Peyer's patch (tissue), 4 donors: ENCODE data around the gene MRPL43. TPM values are rescaled to one million over a fixed set of nuclear protein-coding genes. Genes with fewer than 3 reads are reported as not detected.

Experiments used
- DNase-seq, 3 donors: peaks; one replicate each; pipeline ENCODE4 v3.0.0-alpha.2; 2017 to 2019
- H3K27ac ChIP-seq, 4 donors: fragments of 200-600 bp; sonication (generic); one replicate each; pipeline ENCODE4 v1.5.1; 2016 to 2019
- H3K27me3 ChIP-seq, 2 donors: fragments of 200-600 bp; sonication (generic); one replicate each; pipeline ENCODE4 v1.5.1; 2019
- H3K36me3 ChIP-seq, 3 donors: fragments of 200-600 bp; sonication (generic); one replicate each; pipeline ENCODE4 v1.5.1; 2016 to 2019
- H3K4me1 ChIP-seq, 4 donors: fragments of 200-600 bp; sonication (generic); one replicate each; pipeline ENCODE4 v1.5.1; 2016 to 2019
- H3K4me3 ChIP-seq, 4 donors: fragments of 200-600 bp; sonication (generic); 1 replicate in 3 of 4; 2 replicates in 1 of 4; pipeline ENCODE4 v1.5.1; 2016 to 2019; ENCODE audit warnings: mild to moderate bottlenecking in 1 of 4
- H3K9me3 ChIP-seq, 4 donors: fragments of 200-600 bp; sonication (generic); one replicate each; pipeline ENCODE4 v1.5.1; 2016 to 2019; ENCODE audit warnings: mild to moderate bottlenecking in 1 of 4
- POLR2A ChIP-seq, 2 donors: fragments of 450-650 bp; IDR thresholded peaks; one replicate each; pipeline ENCODE4 v1.5.1; 2017; ENCODE audit warnings: antibody characterized with exemption in 2 of 2, mild to moderate bottlenecking in 2 of 2, moderate library complexity in 2 of 2
- total RNA-seq, 4 donors: library from RNA; depleted of rRNA; stranded (reverse); fragments of >200 nt; gene quantifications; one replicate each; pipeline ENCODE4 v1.1.0, GENCODE V29; 2016
- TF ChIP-seq, protein P1 (sequence below), 6 experiments: fragments of 450-650 bp in 4 of 6; fragments of 200-600 bp in 2 of 6; sonication (generic) in 1 of 6; IDR thresholded peaks; one replicate each; pipeline ENCODE4 v1.5.1; 2017 to 2019; ENCODE audit warnings: antibody characterized with exemption in 6 of 6, mild to moderate bottlenecking in 3 of 6, moderate library complexity in 1 of 6

Gene MRPL43
- total RNA-seq, 4 donors from 2014 or later: 40.5 to 85.5 (median 61.7) TPM

DNA sequence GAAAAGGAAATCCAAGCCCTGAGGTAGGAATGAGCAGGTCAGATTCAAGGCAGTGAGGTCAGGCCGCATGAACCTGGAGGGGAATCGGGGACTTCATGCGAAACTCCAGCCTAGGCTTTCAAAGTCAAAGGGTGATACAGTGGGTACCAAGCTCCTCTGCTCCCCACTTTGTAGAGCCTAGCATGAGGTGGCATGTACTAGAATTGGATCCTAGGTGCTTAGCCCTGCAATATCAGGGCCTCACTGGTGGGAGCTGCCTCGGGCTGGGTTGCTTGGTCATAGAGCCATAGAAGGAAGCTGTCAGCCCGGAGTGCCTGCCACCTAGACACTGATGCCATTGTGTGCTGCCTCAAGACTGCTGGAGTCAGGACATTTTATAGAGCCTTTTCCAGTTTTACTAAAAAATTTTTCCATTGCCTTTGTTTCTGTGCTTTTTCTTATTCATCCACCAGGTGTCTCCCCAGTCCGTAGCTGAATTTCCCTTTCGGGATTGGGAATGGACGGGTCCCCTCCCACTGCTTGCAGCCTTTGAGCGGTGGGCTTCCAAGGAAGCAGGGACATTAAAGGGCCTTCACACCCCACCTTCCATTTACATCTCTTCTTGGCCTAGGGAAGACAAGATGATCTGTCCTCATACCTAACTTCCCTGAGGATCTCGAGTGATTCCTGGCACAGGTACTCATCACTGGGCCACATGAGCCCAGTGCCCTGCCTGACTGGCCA lies 6.8 kb upstream of the MRPL43 start:
- TF ChIP-seq, protein P1, sequence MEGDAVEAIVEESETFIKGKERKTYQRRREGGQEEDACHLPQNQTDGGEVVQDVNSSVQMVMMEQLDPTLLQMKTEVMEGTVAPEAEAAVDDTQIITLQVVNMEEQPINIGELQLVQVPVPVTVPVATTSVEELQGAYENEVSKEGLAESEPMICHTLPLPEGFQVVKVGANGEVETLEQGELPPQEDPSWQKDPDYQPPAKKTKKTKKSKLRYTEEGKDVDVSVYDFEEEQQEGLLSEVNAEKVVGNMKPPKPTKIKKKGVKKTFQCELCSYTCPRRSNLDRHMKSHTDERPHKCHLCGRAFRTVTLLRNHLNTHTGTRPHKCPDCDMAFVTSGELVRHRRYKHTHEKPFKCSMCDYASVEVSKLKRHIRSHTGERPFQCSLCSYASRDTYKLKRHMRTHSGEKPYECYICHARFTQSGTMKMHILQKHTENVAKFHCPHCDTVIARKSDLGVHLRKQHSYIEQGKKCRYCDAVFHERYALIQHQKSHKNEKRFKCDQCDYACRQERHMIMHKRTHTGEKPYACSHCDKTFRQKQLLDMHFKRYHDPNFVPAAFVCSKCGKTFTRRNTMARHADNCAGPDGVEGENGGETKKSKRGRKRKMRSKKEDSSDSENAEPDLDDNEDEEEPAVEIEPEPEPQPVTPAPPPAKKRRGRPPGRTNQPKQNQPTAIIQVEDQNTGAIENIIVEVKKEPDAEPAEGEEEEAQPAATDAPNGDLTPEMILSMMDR (IDR thresholded peaks at IDR 0.05): peak in 5 of 6 experiments; percentile 18 to 73 (median 69)
- TF ChIP-seq POLR2A (IDR thresholded peaks at IDR 0.05): no peak
- DNase-seq: no peak
- peaks cover 0 to 18% (median 9%) of the 10 kb centered on the region in 4 donors for H3K4me1 ChIP-seq
- peaks cover 0 to 18% (median 0%) of the 10 kb centered on the region in 3 donors for H3K36me3 ChIP-seq
- H3K27ac ChIP-seq: no peak overlapping the region
- no peaks in the 10 kb centered on the region for H3K9me3 ChIP-seq
- H3K4me3 ChIP-seq: no peak overlapping the region
- no peaks in the 10 kb centered on the region for H3K27me3 ChIP-seq

DNA sequence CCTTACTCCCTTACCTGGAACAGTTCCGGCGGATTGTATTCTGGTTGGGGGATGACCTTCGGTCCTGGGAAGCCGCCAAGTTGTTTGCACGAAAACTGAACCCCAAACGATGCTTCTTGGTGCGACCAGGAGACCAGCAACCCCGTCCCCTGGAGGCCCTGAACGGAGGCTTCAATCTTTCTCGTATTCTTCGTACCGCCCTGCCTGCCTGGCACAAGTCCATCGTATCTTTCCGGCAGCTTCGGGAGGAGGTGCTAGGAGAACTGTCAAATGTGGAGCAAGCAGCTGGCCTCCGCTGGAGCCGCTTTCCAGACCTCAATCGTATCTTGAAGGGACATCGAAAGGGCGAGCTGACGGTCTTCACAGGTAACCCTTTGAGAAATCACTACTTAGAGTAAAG lies 1.8 kb upstream of the MRPL43 start:
- no peaks in the 10 kb centered on the region for H3K9me3 ChIP-seq
- no peak overlapping the region for H3K27ac ChIP-seq
- DNase-seq: no peak
- TF ChIP-seq, protein P1 (IDR thresholded peaks at IDR 0.05): no peak
- TF ChIP-seq POLR2A (IDR thresholded peaks at IDR 0.05): no peak
- H3K36me3 ChIP-seq: peaks cover 0 to 18% (median 0%) of the 10 kb centered on the region in 3 donors
- peaks cover 0 to 24% (median 16%) of the 10 kb centered on the region in 4 donors for H3K4me1 ChIP-seq
- H3K27me3 ChIP-seq: no peaks in the 10 kb centered on the region
- H3K4me3 ChIP-seq: no peak overlapping the region

DNA sequence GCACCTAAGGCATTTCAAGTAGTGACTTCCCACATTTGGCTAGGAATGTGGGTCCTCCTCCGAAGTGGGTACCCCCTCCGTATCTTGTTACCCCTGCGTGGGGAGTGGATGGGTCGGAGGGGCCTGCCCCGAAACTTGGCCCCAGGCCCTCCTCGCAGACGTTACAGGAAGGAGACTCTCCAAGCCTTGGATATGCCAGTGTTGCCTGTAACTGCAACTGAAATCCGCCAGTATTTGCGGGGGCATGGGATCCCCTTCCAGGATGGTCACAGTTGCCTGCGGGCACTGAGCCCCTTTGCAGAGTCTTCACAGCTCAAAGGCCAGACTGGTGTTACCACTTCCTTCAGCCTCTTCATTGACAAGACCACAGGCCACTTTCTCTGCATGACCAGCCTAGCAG lies 869 bp upstream of the MRPL43 start:
- Histone ChIP-seq H3K4me3 (peak overlapping the region; percentile 87 to 92 (median 91)), H3K27me3 (no peaks in the 10 kb centered on the region), H3K4me1 (peaks cover 0 to 24% (median 16%) of the 10 kb centered on the region in 4 donors), H3K9me3 (no peaks in the 10 kb centered on the region), H3K36me3 (peaks cover 0 to 22% (median 0%) of the 10 kb centered on the region in 3 donors), H3K27ac (no peak overlapping the region)
- no peak for TF ChIP-seq POLR2A (IDR thresholded peaks at IDR 0.05)
- TF ChIP-seq, protein P1 (IDR thresholded peaks at IDR 0.05): no peak
- no peak for DNase-seq

DNA sequence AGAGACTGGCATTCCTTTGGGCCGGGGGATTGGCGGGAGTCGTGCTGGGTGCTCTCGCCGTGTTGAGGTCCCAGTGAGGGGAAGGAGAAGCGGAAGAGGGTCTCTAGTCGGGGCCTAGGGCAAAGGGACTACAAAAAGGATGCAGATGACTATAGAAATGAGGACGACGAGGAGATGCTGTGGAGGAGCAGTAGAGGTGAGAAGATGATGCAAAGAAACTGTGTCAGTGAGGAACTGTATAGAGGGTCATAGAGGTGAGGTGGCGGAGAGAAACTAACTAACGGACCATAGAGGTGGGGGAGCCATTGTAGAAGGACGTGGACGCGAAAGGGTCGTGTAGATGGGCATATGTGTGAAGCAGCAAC lies 370 bp upstream of the MRPL43 start:
- H3K27ac ChIP-seq: peak overlapping the region; percentile 71 to 92 (median 82)
- peak overlapping the region; percentile 87 to 92 (median 91) for H3K4me3 ChIP-seq
- no peak for DNase-seq
- peaks cover 0 to 22% (median 0%) of the 10 kb centered on the region in 3 donors for H3K36me3 ChIP-seq
- TF ChIP-seq, protein P1 (IDR thresholded peaks at IDR 0.05): no peak
- TF ChIP-seq POLR2A (IDR thresholded peaks at IDR 0.05): no peak
- H3K27me3 ChIP-seq: no peaks in the 10 kb centered on the region
- peaks cover 0 to 24% (median 16%) of the 10 kb centered on the region in 4 donors for H3K4me1 ChIP-seq
- no peaks in the 10 kb centered on the region for H3K9me3 ChIP-seq

DNA sequence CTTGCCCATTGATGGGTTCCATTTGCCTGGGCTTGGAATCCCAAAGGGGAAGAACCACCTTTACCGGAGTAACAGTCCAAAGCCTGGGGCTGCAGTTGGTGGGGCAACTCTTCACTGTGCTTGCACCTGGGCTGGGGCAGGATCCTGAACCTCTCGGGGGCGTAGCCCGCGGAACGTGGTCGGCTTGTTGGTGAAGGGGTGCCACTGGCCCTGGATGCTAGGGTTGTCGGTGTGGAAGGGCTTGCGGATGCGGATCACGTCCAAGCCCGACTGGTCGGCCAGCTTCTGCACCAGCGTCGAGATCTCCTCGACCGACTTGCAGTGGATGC lies 710 bp downstream of the MRPL43 start:
- peaks cover 0 to 25% (median 0%) of the 10 kb centered on the region in 3 donors for H3K36me3 ChIP-seq

More for the DNA sequence above, 710 bp downstream of the MRPL43 start:
- H3K4me3 ChIP-seq: peak overlapping the region; percentile 87 to 92 (median 91)
- peak overlapping the region in 3 of 4 donors; percentile 80 to 92 (median 84) for H3K27ac ChIP-seq
- H3K27me3 ChIP-seq: no peaks in the 10 kb centered on the region
- H3K4me1 ChIP-seq: peaks cover 0 to 24% (median 16%) of the 10 kb centered on the region in 4 donors
- DNase-seq: peak in 1 of 3 donors; percentile 57
- TF ChIP-seq, protein P1 (IDR thresholded peaks at IDR 0.05): no peak
- peak in 1 of 2 donors; percentile 4 for TF ChIP-seq POLR2A (IDR thresholded peaks at IDR 0.05)
- H3K9me3 ChIP-seq: no peaks in the 10 kb centered on the region
